ENCODE results near the gene CCDC61.

CCDC61 gene

GRCh38 chr19:46000491-46001246 lies 5.4 kb downstream of the CCDC61 start:
- DNase-seq (ENCODE audit: low read depth in 2 of 2): no peak
- TF ChIP-seq CTCF (IDR thresholded peaks at IDR 0.05; ENCODE audit: low read depth, low read length): no peak
- H3K4me3 ChIP-seq (replicated peaks in 1 of 2; ENCODE audit: low read depth in 2 of 2, low read length in 2 of 2): peak overlapping the region in 1 of 2 donors; percentile 17

- H3K4me3 ChIP-seq (replicated peaks in 1 of 2; ENCODE audit: low read depth in 2 of 2, low read length in 2 of 2): no peak overlapping the region
- no peak for TF ChIP-seq CTCF (IDR thresholded peaks at IDR 0.05; ENCODE audit: low read depth, low read length)
- no peak for DNase-seq (ENCODE audit: low read depth in 2 of 2)
Measured at GRCh38 chr19:46002678-46003275, 7.5 kb downstream of the CCDC61 start.

GRCh38 chr19:46006411-46006810 lies 11.1 kb downstream of the CCDC61 start:
- no peak overlapping the region for H3K4me3 ChIP-seq (replicated peaks in 1 of 2; ENCODE audit: low read depth in 2 of 2, low read length in 2 of 2)
- no peak for TF ChIP-seq CTCF (IDR thresholded peaks at IDR 0.05; ENCODE audit: low read depth, low read length)
- no peak for DNase-seq (ENCODE audit: low read depth in 2 of 2)

- TF ChIP-seq CTCF (IDR thresholded peaks at IDR 0.05; ENCODE audit: low read depth, low read length): peak; percentile 78
- no peak overlapping the region for H3K4me3 ChIP-seq (replicated peaks in 1 of 2; ENCODE audit: low read depth in 2 of 2, low read length in 2 of 2)
- peak; percentile 81 to 82 for DNase-seq (ENCODE audit: low read depth in 2 of 2)
Measured at GRCh38 chr19:46009530-46010510, 14.6 kb downstream of the CCDC61 start.

GRCh38 chr19:46014534-46014933 lies 19.3 kb downstream of the CCDC61 start:
- no peak for TF ChIP-seq CTCF (IDR thresholded peaks at IDR 0.05; ENCODE audit: low read depth, low read length)

GRCh38 chr19:46014941-46015686 lies 19.8 kb downstream of the CCDC61 start:
- H3K4me3 ChIP-seq (replicated peaks in 1 of 2; ENCODE audit: low read depth in 2 of 2, low read length in 2 of 2): peak overlapping the region in 1 of 2 donors; percentile 23
- peak in 1 of 2 donors; percentile 48 for DNase-seq (ENCODE audit: low read depth in 2 of 2)
- no peak for TF ChIP-seq CTCF (IDR thresholded peaks at IDR 0.05; ENCODE audit: low read depth, low read length)

More at GRCh38 chr19:46014534-46014933, 19.3 kb downstream of the CCDC61 start:
- no peak overlapping the region for H3K4me3 ChIP-seq (replicated peaks in 1 of 2; ENCODE audit: low read depth in 2 of 2, low read length in 2 of 2)
- DNase-seq (ENCODE audit: low read depth in 2 of 2): no peak
